ENCODE results near the gene GPR155.
"Not testable (repeated sequence)": the region's sequence is repeated elsewhere in the genome, so short reads cannot be mapped to it uniquely, and the experiment has no call there.

- TF ChIP-seq POLR2A (IDR thresholded peaks at IDR 0.05; ENCODE audit: low read depth, low read length); POLR2AphosphoS5 (IDR thresholded peaks at IDR 0.05; ENCODE audit: low read depth, low read length); TAF1 (IDR thresholded peaks at IDR 0.05; ENCODE audit: borderline replicate concordance, low read depth, low read length): not testable (repeated sequence)
These were observed 2.7 kb upstream of the GPR155 start for GRCh38 chr2:174489520-174489919.
